GM10248 (cell line): ENCODE data around the gene GNB3.
"Not testable (repeated sequence)": the region's sequence is repeated elsewhere in the genome, so short reads cannot be mapped to it uniquely, and the experiment has no call there.

ENCODE experiments used
- CTCF ChIA-PET: fragments of 300-600 bp; sonication (Branson Sonifier 250); formaldehyde crosslinking; extraction: SDS; loops from one replicate; lab custom pipeline; 2021; ENCODE audit warnings: antibody characterized with exemption; lab: Yijun Ruan, JAX
- POLR2A ChIA-PET: fragments of 350-650 bp; sonication (Branson Sonifier 250); formaldehyde crosslinking; extraction: SDS; loops from one replicate; lab custom pipeline; 2020; ENCODE audit warnings: antibody characterized with exemption; lab: Yijun Ruan, JAX
- DNase-seq: peaks from one replicate; pipeline ENCODE4 v3.0.0; 2012; ENCODE audit errors: extremely low spot score
- TF ChIP-seq, protein P1 (sequence below): IDR thresholded peaks from 2 replicates; pipeline ENCODE4 v1.5.1; 2012; ENCODE audit warnings: mild to moderate bottlenecking, low read depth; ENCODE audit errors: extremely low read depth, missing control alignments, control extremely low read depth

Gene GNB3

DNA sequence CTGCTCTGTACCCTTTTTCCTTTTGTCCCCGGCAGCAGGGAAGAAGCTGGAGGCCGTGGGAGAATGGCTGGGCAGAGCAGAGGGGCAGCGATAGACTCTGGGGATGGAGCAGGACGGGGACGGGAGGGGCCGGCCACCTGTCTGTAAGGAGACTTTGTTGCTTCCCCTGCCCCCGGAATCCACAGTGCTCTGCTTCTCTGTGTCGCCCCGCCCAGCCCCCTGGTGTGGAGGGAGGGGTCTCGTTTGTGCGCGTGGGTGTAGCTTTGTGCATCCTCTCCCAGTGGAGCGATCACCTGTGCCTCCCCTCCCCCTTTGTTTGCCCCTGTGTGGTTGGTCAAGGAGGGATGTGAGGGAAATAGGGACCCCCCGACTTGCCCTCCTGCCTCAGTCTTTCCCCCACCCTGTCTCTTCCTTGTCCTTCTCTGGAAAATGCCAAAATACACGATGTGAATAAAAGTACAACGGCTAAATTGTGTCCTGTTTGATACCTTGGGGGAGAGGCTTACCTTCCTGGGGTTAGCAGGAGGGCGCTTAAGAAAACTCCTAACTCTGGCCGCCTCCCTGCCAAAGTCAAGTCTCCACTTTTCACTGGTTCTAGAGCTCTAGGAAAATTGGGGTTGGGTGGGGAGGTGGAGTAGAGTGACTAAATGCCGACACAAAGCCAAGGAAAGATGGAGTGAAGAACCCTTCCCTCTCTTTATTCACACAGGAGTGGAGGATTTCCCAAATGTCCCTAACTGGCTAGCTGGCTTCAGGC lies 25.6 kb downstream of the GNB3 start:
- ChIA-PET CTCF (interaction anchor here (1.1 to 11.3 kb wide), 5 partner anchors 13 to 99 kb away, joined by 3 to 130 read pairs (median 11); partner anchors contain the start of genes CDCA3 and USP5), POLR2A (interaction anchor here (0.5 to 2.7 kb wide), 21 partner anchors 7 to 205 kb away, joined by 3 to 89 read pairs (median 6); partner anchors contain the start of genes C12orf57, CDCA3, COPS7A and PTMS)
- TF ChIP-seq, protein P1, sequence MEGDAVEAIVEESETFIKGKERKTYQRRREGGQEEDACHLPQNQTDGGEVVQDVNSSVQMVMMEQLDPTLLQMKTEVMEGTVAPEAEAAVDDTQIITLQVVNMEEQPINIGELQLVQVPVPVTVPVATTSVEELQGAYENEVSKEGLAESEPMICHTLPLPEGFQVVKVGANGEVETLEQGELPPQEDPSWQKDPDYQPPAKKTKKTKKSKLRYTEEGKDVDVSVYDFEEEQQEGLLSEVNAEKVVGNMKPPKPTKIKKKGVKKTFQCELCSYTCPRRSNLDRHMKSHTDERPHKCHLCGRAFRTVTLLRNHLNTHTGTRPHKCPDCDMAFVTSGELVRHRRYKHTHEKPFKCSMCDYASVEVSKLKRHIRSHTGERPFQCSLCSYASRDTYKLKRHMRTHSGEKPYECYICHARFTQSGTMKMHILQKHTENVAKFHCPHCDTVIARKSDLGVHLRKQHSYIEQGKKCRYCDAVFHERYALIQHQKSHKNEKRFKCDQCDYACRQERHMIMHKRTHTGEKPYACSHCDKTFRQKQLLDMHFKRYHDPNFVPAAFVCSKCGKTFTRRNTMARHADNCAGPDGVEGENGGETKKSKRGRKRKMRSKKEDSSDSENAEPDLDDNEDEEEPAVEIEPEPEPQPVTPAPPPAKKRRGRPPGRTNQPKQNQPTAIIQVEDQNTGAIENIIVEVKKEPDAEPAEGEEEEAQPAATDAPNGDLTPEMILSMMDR = no peak
- DNase-seq = no peak

DNA sequence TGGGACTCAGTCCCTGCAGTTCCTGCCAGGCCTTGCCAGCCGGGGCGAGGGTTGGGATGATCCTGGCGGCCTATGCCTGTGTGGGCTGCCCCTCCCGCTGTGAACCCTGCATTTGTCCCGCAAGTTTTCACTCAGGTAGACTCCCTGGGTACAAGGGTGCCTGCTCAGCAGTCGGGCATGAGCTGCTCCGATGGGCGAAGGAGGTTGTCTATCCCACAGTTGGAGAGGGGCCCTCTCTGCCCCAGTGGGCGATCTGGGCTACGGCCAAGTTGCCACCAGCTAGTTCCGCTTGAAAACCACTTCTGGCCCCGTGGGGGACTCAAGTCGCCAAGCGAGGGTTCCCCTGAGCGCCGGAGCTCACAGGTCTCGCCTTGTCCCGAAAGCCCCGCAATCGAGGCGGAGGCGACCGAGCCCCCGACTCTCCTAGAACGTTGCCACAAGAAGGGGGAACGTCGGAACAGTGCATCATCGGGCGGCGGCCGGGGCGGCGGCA lies 26.2 kb downstream of the GNB3 start:
- ChIA-PET CTCF (interaction anchor here (0.7 to 11.3 kb wide), 7 partner anchors 13 to 98 kb away, joined by 3 to 130 read pairs (median 9); partner anchors contain the start of genes CDCA3 and USP5), POLR2A (interaction anchor here (0.5 to 3.0 kb wide), 44 partner anchors 8 to 531 kb away, joined by 3 to 89 read pairs (median 4); partner anchors contain the start of genes C12orf57, CDCA3, COPS7A and ENO2)
- TF ChIP-seq, protein P1 = no peak
- no peak for DNase-seq

DNA sequence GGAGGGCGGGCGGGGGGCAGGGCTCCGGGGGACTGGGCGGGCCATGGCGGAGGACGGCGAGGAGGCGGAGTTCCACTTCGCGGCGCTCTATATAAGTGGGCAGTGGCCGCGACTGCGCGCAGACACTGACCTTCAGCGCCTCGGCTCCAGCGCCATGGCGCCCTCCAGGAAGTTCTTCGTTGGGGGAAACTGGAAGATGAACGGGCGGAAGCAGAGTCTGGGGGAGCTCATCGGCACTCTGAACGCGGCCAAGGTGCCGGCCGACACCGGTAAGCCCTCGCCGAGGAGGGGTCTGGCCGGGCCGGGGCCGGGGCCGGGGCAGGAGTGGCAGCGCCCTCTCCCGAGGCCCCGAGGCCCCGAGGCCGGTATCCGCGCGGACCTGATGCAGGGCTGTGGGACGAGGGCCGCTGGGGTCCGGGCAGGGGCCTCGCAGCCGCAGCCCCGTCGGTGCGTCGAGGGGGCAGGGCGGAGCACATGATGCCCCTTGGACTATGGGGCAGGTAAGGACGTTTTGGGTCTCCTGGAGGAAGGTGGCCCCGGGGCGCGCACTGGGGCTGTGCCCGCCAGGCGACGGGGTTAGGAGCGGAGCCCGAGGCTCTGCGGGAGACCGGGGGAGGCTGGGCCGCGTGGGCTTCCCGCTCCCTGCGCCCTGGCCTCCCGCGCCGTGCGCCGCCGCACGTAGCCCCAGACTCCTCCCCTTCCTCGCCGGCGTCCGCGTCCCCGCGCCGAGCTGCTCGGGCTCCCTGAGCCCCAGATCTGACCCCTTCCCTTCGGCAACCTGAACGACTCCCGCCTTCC lies 26.9 kb downstream of the GNB3 start, which contains the start of gene TPI1:
Gene TPI1 (plus strand): TSS at position 119 of the 798 bp plus-strand sequence. CDS start 36 bp downstream, at position 155.
- CTCF ChIA-PET = interaction anchor here (0.6 to 11.3 kb wide), 13 partner anchors 14 to 241 kb away, joined by 3 to 130 read pairs (median 5); partner anchors contain the start of genes C1RL, CDCA3 and USP5
- TF ChIP-seq, protein P1 = no peak
- POLR2A ChIA-PET = interaction anchor here (0.6 to 3.0 kb wide), 43 partner anchors 9 to 531 kb away, joined by 3 to 89 read pairs (median 4); partner anchors contain the start of genes C12orf57, CDCA3, COPS7A and ENO2
- peak; percentile 96 for DNase-seq

DNA sequence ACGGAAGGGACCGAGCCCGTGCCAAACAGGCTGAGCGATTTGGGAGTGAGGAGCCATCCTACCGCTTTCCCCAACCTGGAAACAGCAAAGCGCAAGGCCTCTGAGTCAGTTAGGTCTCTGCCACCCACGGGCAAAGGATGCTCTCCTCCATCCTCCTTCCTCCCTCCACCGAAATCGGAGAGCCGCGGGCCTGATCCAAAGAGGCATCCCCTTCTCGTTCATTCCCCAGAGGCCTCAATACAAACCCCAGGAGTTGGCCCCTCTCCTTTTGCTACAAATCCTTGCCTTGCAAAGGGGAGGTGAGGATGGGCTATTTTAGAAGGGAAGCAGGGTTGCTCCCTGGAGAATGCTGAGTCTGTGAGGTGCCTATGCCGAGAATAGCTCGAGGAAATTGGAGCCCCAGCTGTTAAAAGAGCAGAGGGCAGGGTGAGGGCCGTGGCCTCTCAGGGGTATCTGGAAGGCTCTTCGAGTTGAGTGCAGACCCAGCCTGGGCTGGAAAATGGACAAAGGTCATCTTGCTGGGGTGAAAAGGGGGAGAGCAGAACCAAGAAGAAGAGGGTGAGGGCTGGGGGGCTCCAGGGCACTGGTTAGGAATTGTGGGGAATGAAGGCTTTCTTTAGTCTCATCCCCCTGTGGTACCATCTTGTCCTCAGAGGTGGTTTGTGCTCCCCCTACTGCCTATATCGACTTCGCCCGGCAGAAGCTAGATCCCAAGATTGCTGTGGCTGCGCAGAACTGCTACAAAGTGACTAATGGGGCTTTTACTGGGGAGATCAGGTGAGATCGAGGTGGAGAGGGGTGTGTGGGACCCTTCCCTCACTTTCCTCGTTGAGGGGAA lies 27.7 kb downstream of the GNB3 start:
- TF ChIP-seq, protein P1 = no peak
- ChIA-PET POLR2A (interaction anchor here (0.6 to 3.0 kb wide), 19 partner anchors 12 to 247 kb away, joined by 3 to 89 read pairs (median 7); partner anchors contain the start of genes C12orf57, CDCA3, COPS7A and ENO2), CTCF (interaction anchor here (0.9 to 11.3 kb wide), 24 partner anchors 9 to 240 kb away, joined by 3 to 130 read pairs (median 8); partner anchors contain the start of genes C1RL, CDCA3, MLF2 and USP5)
- no peak for DNase-seq

DNA sequence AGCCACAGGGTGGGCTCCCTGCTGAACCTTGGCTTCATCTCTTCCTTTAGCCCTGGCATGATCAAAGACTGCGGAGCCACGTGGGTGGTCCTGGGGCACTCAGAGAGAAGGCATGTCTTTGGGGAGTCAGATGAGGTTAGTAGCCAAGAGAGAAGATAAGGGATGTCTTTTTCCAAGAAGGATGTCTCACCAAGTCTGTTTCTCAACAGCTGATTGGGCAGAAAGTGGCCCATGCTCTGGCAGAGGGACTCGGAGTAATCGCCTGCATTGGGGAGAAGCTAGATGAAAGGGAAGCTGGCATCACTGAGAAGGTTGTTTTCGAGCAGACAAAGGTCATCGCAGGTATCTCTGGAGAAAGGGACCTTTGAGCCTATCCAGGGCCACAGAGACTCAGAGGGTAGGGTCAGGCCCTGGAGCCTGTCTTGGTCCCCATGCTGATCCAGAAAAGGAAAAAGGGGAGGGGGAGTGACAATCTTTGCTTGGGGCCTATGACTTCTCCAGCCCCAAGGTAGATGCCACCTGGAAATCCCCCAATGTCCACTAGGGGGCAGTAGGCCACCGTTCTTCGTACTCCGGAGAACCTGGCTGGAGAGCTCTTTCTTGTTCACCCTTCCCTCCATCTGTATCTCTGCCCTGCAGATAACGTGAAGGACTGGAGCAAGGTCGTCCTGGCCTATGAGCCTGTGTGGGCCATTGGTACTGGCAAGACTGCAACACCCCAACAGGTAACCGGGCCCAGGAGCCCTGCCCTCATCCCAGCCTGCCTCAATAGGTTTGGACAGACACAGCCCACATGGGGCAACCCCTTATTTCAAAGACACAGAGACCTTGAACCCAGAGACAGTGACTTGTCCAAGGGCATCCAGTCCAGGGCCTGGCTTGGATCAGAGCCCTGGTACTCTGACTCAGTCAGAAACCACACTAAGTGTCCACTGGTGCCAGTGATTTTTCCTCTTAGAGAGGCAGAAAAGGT lies 28.6 kb downstream of the GNB3 start:
- DNase-seq = peak; percentile 72
- POLR2A ChIA-PET = interaction anchor here (0.5 to 4.8 kb wide), 9 partner anchors 17 to 693 kb away, joined by 3 to 89 read pairs (median 7); partner anchors contain the start of genes C12orf57, CDCA3 and USP5
- TF ChIP-seq, protein P1 = peak; percentile 82
- CTCF ChIA-PET = interaction anchor here (0.6 to 11.3 kb wide), 36 partner anchors 8 to 329 kb away, joined by 3 to 130 read pairs (median 4); partner anchors contain the start of genes C1RL, CDCA3, COPS7A and LRRC23

GRCh38 chr12:6870304-6870703 lies 29.6 kb downstream of the GNB3 start:
- ChIA-PET POLR2A (interaction anchor here (4.8 kb wide), 1 partner anchor 18 kb away, joined by 46 read pairs; the partner anchor contains the start of genes CDCA3 and USP5), CTCF (interaction anchor here (0.6 to 11.3 kb wide), 15 partner anchors 10 to 243 kb away, joined by 3 to 130 read pairs (median 9); partner anchors contain the start of genes CDCA3, COPS7A, LRRC23 and MLF2)
- DNase-seq = not testable (repeated sequence)
